ENCODE measurements around the gene IFT81. TPM values are rescaled to one million over a fixed set of nuclear protein-coding genes. Genes with fewer than 3 reads are reported as not detected.

IFT81 gene
- total and polyA plus RNA-seq, 7 donors, result 1.8 to 42.7 (median 20.4) TPM

DNA sequence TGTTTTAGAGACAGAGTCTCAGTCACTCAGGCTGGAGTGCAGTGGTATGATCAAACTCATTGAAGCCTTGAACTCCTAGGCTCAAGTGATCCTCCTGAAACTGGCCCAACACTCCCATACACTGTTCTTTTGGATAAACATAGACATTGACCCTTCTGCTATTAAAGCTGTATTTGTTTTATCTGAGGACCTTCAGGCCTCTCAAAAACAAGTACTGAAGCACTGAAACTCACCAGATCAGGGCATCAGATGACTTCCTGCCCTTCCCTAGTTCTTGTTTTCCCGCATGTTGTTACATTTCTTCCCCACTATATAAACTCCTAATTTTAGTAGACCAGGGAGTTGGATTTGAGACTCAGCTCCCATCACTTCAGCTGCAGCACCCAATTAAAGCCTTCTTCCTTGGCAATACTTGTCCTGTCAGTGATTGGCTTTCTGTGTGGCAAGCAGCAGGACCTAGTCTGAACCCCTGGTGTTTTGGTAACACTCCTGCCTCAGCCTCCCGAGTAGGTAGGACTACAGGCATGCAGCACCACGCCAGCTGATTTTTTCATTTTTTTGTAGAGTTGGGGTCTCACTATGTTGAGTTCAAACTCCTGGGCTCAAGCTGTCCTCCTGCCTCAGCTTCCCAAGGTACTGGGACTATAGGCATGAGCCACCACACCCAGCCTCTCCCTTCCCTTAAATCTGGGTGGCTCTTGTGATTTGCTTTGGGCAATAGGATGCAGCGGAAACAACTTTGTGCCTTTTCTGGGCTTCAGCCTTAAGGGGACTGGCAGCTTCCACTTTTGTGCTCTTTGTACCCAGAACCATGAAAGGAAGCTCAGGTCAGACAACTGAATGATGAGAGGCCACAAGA is 12.5 kb upstream of the IFT81 start:
- Histone ChIP-seq H3K9me3 (no peaks in the 10 kb centered on the region), H3K4me3 (no peak overlapping the region), H3K4me1 (peaks cover 0 to 65% (median 42%) of the 10 kb centered on the region in 4 donors), H3K27me3 (no peaks in the 10 kb centered on the region), H3K27ac (peak overlapping the region; percentile 85 to 95 (median 91)), H3K36me3 (no peaks in the 10 kb centered on the region)
- DNase-seq, result no peak
- 68 to 70% methylated on average over 4 of the region's 4 CpGs for WGBS, 2 donors
- TF ChIP-seq POLR2AphosphoS5 (IDR thresholded peaks at IDR 0.05) (no peak), EP300 (IDR thresholded peaks at IDR 0.05) (no peak), POLR2A (IDR thresholded peaks at IDR 0.05) (no peak)
- TF ChIP-seq, protein P1, sequence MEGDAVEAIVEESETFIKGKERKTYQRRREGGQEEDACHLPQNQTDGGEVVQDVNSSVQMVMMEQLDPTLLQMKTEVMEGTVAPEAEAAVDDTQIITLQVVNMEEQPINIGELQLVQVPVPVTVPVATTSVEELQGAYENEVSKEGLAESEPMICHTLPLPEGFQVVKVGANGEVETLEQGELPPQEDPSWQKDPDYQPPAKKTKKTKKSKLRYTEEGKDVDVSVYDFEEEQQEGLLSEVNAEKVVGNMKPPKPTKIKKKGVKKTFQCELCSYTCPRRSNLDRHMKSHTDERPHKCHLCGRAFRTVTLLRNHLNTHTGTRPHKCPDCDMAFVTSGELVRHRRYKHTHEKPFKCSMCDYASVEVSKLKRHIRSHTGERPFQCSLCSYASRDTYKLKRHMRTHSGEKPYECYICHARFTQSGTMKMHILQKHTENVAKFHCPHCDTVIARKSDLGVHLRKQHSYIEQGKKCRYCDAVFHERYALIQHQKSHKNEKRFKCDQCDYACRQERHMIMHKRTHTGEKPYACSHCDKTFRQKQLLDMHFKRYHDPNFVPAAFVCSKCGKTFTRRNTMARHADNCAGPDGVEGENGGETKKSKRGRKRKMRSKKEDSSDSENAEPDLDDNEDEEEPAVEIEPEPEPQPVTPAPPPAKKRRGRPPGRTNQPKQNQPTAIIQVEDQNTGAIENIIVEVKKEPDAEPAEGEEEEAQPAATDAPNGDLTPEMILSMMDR (IDR thresholded peaks at IDR 0.05), result no peak
- intact Hi-C loops (cut with DNase I), result no loop called here

DNA sequence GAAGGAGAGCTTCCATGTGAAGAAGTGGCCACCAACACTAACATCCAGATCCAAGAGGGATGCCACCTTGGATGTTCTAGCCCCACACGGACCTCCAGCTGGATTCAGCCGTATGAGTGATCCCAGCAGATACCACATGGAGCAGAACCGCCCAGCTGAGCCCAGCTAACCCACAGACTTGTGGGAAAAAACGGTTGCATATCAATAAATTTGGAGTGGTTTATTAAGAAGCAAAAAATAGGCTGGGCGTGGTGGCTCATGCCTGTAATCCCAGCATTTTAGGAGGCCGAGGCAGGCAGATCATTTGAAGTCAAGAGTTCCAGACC is 11.9 kb upstream of the IFT81 start:
- no peak for TF ChIP-seq POLR2A (IDR thresholded peaks at IDR 0.05)
- TF ChIP-seq POLR2AphosphoS5 (IDR thresholded peaks at IDR 0.05), result no peak
- TF ChIP-seq, protein P1 (IDR thresholded peaks at IDR 0.05), result no peak
- no peak for TF ChIP-seq EP300 (IDR thresholded peaks at IDR 0.05)
- H3K27ac ChIP-seq, result peak overlapping the region in 2 of 4 donors; percentile 92 to 95
- no peaks in the 10 kb centered on the region for H3K27me3 ChIP-seq
- no peaks in the 10 kb centered on the region for H3K36me3 ChIP-seq
- no peaks in the 10 kb centered on the region for H3K9me3 ChIP-seq
- no peak overlapping the region for H3K4me3 ChIP-seq
- peaks cover 0 to 67% (median 39%) of the 10 kb centered on the region in 4 donors for H3K4me1 ChIP-seq
- DNase-seq, result no peak
- WGBS, 2 donors, result 90 to 91% methylated on average over 6 of the region's 6 CpGs
- intact Hi-C loops (cut with DNase I), result no loop called here

DNA sequence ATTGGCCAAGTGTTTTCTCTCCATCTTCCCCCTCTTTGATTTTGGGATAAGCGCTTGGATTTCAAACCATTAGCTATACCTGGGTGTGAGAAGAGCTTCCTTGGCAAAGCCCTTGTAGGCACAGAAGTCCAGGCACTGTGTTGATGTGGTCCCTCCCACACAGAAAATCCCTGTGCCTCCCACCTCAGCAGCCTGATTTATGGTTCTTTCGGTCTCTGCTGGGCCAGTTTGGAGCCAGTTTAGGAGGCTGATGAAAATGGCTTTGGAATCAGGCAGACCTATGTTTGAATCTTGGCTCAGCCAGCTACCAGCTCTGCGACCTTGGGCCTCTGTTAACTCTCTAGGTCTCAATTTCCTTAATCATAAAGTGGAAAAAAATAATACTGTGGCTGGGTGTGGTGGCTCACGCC is 9.6 kb upstream of the IFT81 start:
- intact Hi-C loops (cut with DNase I), result no loop called here
- 53 to 76% methylated on average over 4 of the region's 4 CpGs for WGBS, 2 donors
- Histone ChIP-seq H3K36me3 (no peaks in the 10 kb centered on the region), H3K27ac (peak overlapping the region; percentile 13 to 65 (median 36)), H3K4me1 (peaks cover 0 to 58% (median 27%) of the 10 kb centered on the region in 4 donors), H3K27me3 (no peaks in the 10 kb centered on the region), H3K9me3 (no peaks in the 10 kb centered on the region), H3K4me3 (no peak overlapping the region)
- DNase-seq, result no peak
- TF ChIP-seq POLR2A (IDR thresholded peaks at IDR 0.05) (no peak), POLR2AphosphoS5 (IDR thresholded peaks at IDR 0.05) (no peak), EP300 (IDR thresholded peaks at IDR 0.05) (no peak)
- TF ChIP-seq, protein P1 (IDR thresholded peaks at IDR 0.05), result no peak

DNA sequence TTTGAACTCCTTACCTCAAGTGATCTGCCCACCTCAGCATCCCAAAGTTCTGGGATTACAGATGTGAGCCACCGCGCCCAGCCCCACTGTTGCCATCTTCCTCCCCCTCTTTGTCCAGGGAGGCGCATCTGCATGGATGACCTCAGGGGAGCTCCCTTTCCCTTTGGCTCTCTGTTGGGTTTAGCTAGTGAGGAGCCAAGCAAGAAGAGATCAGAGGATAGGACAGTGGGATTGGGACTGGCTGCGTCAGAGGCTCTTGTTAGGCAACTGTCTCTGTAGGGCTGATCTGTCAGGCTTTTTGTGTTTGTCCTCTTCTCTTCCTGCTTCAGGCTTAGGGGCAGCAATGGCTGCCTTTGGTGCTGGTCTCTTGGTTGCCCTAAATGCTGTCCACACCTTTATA is 8.5 kb upstream of the IFT81 start:
- H3K27ac ChIP-seq, result peak overlapping the region in 2 of 4 donors; percentile 21 to 65

More for the DNA sequence above, 8.5 kb upstream of the IFT81 start:
- intact Hi-C loops (cut with DNase I), result no loop called here
- Histone ChIP-seq H3K9me3 (no peaks in the 10 kb centered on the region), H3K4me1 (peaks cover 0 to 49% (median 20%) of the 10 kb centered on the region in 4 donors), H3K27me3 (no peaks in the 10 kb centered on the region), H3K36me3 (no peaks in the 10 kb centered on the region), H3K4me3 (no peak overlapping the region)
- TF ChIP-seq, protein P1 (IDR thresholded peaks at IDR 0.05), result no peak
- TF ChIP-seq EP300 (IDR thresholded peaks at IDR 0.05), result no peak
- TF ChIP-seq POLR2AphosphoS5 (IDR thresholded peaks at IDR 0.05), result no peak
- no peak for TF ChIP-seq POLR2A (IDR thresholded peaks at IDR 0.05)
- WGBS, 2 donors, result 98% methylated on average over 4 of the region's 4 CpGs
- DNase-seq, result no peak

All from sigmoid colon (tissue), 7 donors.